ENCODE results near the gene EIF2S2.
"Not testable (repeated sequence)": the region's sequence is repeated elsewhere in the genome, so short reads cannot be mapped to it uniquely, and the experiment has no call there.

The EIF2S2 gene, protein sequence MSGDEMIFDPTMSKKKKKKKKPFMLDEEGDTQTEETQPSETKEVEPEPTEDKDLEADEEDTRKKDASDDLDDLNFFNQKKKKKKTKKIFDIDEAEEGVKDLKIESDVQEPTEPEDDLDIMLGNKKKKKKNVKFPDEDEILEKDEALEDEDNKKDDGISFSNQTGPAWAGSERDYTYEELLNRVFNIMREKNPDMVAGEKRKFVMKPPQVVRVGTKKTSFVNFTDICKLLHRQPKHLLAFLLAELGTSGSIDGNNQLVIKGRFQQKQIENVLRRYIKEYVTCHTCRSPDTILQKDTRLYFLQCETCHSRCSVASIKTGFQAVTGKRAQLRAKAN

DNA sequence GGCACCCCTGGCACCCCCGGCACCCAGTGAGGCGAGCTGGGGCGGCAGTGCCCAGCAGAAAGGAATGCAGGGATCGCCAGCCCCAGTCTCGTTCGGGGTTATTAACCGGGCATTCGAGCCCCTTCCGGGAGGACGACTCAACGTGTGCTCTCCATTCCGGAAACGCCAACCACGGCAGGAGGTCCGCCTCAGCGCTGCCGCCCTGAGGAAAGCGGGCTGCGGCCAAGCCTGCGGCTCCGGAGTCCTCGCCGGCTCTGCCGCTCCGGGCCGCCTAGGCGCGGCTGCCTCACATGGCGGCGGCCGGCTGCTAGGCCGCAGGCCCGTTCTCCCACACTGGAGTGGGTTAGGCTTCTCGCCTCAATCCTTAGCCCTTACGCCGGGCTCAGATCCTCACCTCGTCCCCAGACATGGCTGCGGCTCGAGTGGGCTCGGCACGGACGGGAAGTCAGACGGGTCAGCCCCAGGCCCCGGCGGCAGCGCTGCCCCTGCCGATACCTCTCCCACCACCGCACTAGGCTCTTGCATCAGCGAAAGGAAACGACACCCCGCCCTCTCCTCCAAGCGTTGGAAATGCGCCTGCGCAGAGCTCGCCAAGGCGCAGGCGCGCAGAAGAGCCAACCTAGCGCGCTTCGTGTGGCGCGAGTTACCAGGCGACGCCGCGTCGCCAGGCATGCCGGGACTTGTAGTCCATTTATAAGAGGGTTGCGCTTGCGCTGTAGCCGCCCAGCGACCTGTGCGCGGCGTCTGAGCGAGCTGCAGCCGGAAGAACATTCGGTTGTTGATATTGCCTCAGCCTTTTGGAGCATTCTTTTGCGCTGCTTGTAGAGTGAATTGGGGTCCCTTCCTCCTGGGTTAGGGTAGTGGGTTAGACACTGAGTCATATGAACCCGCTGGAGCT, at the start of gene EIF2S2:
EIF2S2 (minus strand) TSS at position 542 of the 898 bp plus-strand sequence; CDS start at position 409, 133 bp downstream.
- peak; percentile 95 for DNase-seq

DNA sequence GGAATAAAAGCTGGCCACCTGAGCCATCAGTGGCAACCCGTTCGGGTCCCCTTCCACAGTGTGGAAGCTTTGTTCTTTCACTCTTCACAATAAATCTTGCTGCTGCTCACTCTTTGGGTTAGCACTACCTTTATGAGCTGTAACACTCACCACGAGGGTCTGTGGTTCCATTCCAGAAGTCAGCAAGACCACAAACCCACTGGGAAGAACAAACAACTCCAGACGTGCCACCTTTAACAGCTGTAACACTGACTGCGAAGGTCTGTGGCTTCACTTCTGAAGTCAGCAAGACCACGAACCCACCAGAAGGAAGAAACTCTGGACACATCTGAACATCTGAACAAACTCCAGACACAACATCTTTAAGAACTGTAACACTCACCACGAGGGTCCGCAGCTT, 45.7 kb upstream of the EIF2S2 start:
- DNase-seq, result not testable (repeated sequence)

DNA sequence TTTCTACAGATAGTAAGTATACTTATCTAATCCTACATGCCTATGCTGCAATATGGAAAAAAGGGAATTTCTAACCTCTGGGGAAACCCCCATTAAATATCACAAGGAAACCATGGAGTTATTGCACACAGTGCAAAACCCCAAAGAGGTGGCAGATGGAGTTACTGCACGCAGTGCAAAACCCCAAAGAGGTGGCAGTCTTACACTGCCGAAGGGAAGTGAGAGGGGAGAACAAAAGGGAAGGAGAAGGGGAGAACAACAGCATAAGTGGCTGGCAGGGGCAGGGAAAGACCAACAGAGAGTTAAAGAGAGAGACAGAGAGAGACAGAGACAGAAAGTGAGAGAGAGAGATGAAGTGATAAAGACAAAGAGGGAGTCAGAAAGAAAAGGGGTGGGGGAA, 43.8 kb upstream of the EIF2S2 start:
- no peak for DNase-seq

DNA sequence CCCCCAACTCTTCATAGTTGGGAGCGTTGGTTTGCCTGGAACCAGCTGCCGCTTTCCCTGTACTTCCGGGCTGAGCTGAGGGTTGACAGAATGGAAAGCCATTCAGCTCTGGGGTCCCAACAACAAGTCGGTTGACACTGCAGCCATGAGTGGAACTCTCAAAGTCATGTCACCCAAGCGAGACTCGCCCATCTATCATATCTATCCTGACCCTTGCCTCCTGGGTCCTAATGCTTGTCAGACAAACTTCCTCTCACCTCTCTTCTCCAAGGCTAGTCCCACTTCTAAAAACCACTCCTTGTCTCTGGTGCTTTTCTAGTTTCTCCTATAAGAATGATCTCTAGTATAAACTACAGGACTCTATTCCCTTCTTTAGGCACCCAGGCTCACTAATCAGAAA, 41.1 kb upstream of the EIF2S2 start:
- not testable (repeated sequence) for DNase-seq

DNA sequence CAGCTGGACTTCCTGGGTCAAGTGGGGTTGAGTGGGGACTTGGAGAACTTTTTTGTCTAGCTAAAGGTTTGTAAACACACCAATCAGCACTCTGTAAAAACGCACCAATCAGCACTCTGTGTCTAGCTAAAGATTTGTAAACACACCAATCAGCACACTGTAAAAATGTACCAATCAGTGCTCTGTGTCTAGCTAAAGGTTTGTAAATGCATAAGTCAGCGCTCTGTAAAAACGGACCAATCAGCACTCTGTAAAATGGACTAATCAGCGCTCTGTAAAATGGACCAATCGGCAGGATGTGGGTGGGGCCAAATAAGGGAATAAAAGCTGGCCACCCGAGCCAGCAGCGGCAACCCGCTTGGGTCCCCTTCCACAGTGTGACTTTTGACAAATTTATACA, 40.0 kb upstream of the EIF2S2 start:
- DNase-seq, result not testable (repeated sequence)

DNA sequence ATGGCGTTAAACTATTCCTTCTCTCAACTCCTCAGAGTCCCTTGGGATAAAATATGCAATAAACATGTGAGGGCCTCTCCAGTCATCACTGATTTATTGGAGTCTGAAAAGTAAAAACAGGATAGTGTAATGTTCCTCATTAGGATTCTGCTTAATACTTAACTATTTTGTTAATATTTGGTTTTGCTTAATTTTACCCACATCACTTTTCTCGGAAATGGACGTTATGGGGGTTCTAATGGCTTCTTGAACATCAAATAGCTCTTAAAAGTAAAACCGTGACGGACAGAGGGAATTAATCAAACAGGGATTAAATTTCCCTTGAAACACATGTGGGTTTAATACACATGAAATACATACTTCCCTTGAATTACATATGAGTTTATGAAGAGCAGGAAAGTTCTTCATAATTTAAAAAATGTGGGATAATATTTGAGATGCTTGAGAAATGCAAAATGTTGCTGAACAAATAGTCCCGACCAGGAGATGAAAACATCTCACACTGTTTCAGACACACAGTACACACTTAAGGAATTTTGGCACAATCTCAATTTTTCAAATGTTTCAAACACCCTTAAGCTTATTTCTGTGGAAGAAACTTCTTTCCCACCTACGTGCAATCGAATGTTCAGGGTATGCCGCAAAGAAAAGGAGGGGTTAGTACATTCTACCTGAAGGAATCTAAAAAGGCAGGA, 38.4 kb upstream of the EIF2S2 start:
- DNase-seq, result no peak

DNA sequence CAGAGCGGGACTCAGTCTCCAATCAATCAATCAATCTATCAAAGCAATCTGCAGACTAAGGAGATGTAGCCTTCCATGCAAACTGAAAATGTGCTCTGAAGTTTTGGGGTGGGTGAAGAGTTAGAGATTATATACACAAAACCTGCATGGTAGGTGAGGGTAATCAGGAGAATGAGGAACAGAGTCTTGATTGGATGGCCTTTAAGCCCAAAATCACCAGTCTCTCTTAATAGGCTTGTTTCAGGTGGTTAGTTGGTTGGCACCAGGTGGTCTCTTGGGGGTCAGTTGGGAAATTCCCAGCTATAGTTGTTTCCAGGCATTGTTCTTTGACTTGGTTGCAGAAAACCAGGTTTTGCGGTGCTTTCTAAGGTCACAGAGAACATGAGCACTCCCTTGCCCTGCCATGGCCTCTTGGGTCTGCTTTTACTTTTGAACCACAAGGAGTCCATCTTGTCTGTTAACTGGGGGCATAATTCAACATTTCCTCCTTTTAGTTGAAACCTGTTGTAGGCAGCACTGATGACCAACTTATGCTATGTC, 33.3 kb upstream of the EIF2S2 start:
- no peak for DNase-seq

DNA sequence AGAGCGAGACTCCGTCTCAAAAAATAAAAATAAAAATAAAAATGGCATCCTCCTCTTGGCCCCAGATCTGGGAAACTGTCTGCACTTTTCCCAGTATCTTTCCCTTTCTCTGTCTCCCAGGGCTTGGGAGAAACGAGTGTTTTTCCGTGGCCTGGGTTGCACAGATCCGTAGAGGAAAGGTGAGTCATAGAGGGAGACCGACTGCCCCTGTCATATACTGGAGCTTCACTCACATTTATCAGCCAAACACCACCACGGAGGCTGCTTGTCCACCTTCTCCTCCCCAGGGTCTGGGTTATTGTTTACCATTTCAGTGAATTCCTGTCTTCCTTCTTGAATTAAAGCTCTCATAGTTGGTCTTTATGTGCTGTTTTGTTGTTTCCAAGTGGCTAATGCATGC, 31.9 kb upstream of the EIF2S2 start:
- no peak for DNase-seq

DNA sequence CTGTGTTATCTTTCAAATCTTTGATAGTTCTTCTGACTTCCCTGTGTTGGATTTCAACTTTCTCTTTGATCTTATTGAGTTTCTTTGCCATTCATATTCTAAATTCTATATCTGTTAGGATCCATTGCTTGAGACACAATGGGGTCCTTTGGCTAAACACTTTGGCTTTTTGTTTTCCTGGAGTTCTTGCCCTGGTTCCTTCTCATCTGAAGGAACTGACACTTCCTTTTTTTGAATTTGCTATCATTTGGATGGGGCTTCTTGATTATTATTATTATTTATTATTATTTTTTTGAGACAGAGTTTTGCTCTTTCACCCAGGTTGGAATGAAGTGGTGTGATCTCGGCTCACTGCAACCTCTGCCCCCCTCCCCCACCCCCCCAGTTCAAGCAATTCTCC, 30.1 kb upstream of the EIF2S2 start:
- no peak for DNase-seq

DNA sequence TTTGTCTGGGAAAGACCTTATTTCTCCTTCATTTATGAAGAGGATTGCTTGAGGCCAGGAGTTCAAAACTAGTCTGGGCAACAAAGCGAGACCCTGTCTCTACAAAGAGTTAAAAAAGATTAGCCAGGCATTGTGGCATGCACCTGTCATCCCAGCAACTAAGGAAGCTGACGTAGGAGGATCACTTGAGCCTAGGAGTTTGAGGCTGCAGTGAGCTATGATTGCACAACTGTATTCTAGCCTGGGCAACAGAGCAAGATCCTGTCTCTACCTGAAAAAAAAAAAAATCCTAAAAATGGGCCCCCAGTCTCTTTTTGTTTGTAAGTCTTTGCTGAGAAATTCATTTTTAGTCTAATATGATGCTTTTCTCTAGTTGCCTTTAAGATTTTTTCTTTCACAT, 29.2 kb upstream of the EIF2S2 start:
- no peak for DNase-seq

DNA sequence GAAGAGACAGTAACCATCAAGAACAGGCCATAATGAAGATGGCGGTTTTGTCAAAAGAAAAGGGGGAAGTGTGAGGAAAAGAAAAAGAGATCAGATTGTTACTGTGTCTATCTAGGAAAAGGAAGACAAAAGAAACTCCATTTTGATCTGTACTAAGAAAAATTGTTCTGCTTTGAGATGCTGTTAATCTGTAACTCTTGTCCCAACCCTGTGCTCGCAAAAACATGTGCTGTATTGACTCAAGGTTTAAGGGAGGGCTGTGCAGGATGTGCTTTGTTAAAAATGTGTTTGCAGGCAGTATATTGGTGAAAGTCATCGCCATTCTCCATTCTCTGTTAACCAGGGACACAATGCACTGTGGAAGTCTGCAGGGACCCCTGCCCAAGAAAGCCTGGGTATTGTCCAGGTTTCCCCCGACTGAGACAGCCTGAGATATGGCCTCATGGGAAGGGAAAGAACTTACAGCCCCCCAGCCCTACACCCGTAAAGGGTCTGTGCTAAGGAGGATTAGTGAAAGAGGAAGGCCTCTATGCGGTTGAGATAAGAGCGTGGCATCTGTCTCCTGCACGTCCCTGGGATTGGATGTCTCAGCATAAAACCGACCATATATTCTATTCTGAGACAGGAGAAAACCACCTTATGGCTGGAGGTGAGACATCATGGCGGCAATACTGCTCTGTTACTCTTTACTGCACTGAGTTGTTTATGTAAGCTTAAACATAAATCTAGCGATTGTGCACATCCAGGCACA, 23.7 kb upstream of the EIF2S2 start:
- DNase-seq, result not testable (repeated sequence)

DNA sequence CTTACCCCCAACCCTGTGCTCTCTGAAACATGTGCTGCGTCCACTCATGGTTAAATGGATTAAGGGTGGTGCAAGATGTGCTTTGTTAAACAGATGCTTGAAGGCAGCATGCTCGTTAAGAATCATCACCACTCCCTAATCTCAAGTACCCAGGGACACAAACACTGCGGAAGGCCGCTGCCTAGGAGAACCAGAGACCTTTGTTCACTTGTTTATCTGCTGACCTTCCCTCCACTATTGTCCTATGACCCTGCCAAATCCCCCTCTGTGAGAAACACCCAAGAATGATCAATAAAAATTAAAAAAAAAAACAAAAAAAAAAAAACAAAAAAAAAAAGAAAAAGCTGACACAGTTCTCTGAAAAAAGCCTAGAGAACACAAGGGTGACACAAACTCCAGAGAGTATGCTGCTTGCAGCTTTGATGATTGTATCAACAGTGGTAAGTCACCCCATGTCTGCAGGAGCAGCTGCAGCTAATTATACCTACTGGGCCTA, 21.4 kb upstream of the EIF2S2 start:
- not testable (repeated sequence) for DNase-seq

DNA sequence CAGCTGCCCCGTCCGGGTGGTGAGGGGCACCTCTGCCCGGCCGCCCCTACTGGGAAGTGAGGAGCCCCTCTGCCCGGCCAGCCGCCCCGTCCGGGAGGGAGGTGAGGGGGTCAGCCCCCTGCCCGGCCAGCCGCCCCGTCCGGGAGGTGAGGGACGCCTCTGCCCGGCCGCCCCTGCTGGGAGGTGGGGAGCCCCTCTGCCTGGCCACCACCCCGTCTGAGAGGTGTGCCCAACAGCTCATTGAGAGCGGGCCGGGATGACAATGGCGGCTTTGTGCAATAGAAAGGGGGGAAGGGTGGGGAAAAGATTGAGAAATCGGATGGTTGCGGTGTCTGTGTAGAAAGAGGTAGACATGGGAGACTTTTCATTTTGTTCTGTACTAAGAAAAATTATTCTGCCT, 20.9 kb upstream of the EIF2S2 start:
- DNase-seq, result not testable (repeated sequence)

DNA sequence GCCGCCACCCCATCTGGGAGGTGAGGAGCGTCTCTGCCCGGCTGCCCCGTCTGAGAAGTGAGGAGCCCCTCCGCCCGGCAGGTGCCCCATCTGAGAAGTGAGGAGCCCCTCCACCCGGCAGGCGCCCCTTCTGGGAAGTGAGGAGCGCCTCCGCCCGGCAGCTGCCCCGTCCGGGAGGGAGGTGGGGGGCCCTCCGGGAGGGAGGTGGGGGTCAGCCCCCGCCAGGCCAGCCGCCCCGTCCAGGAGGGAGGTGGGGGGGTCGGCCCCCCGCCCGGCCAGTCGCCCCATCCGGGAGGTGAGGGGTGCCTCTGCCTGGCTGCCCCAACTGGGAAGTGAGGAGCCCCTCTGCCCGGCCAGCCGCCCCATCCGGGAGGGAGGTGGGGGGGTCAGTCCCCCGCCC, 20.4 kb upstream of the EIF2S2 start:
- not testable (repeated sequence) for DNase-seq

DNA sequence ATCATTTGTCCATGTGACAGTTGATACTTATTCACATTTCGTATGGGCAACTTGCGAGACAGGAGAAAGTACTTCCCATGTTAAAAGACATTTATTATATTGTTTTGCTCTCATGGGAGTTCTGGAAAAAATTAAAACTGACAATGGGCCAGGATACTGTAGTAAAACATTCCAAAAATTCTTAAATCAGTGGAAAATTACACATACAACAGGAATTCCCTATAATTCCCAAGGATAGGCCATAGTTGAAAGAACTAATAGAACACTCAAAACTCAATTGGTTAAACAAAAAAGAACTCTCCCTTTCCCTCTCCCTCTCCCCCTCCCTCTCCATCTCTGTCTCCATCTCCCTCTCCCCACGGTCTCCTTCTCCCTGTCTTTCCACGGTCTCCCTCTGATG, 19.4 kb upstream of the EIF2S2 start:
- no peak for DNase-seq

DNA sequence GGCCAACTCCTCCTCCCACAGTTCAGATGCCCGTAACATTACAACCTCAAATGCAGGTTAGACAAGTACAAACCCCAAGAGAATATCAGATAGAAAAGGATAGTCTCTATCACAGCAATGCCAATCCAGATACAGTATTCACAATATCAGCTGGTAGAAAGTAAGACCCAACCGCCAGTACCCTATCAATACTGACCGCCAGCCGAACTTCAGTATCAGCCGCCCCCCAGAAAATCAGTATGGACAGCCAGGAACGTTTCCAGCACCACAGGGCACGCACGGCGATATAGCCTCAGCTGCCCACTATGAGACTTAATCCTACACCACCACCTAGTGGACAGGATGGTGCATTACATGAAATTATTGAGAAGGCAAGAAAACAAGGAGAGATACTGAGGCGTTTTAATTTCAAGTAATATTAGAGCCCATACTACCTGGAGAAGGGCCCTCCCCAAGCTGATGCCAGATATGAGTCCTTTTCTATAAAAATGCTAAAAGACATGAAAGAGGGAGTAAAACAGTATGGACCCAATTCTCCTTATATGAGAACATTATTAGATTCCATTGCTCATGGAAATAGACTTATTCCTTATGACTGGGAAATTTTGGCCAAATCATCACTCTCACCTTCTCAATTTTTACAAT, 17.6 kb upstream of the EIF2S2 start:
- DNase-seq, result peak; percentile 64

DNA sequence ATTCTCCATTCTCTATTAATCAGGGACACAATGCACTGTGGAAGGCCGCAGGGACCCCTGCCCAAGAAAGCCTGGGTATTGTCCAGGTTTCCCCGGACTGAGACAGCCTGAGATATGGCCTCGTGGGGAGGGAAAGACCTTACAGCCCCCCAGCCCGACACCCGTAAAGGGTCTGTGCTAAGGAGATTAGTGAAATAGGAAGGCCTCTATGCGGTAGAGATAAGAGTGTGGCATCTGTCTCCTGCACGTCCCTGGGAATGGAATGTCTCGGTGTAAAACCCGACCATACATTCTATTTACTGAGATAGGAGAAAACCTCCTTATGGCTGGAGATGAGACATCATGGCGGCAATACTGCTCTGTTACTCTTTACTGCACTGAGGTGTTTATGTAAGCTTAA, 15.7 kb upstream of the EIF2S2 start:
- no peak for DNase-seq

DNA sequence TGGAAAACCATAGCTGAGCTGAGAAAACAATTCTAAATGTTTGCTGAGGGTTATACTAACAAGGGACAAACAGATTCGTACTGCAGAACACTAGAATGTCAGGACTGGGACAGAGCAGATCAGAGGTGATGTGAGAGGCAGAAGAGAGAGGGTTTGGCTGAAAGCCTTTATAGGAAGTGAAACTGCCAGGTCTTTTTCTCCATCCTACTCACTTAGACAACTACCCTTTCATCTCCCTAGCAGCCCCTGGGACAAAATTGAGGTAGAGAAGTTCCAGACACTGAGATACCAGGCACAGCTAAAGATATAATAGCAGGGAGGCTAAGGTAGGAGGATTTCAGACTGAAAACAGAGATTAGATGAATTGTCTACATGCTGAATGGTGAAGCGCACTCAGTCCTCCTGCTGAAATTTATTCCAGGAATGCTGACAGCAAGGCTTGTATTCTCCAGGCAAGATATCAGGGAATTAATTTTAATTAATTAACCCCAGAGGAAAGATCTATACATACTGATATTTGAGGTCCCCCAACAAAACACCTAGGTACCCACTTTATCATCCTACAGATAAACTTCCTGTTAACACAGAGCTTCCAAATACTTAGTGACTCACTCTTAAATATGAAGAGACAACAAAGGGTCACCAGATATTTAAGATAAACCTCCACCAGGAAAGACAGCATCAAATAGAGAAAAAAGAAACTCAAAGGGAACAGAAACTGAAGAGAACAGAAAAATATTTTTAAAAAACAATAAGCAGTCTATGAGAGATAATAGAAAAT, 12.6 kb upstream of the EIF2S2 start:
- DNase-seq, result no peak

DNA sequence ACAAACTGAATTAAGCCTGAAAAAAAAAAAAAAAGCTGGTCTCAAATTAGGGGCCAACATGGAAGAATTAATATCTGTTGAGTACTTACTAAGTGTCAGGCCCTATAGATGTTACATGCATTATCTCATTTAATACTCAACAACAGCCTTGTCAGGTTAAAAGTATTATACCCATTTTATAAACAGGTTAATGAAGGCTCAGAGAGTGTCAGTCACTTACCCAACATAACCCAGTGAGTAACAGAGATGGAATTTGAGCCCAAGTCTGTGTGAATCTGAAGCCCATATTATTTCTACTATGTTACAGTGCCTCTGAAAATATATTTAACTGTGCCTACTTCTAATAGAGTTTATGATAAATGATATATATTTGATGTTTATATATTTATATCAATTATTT, 11.3 kb upstream of the EIF2S2 start:
- no peak for DNase-seq

DNA sequence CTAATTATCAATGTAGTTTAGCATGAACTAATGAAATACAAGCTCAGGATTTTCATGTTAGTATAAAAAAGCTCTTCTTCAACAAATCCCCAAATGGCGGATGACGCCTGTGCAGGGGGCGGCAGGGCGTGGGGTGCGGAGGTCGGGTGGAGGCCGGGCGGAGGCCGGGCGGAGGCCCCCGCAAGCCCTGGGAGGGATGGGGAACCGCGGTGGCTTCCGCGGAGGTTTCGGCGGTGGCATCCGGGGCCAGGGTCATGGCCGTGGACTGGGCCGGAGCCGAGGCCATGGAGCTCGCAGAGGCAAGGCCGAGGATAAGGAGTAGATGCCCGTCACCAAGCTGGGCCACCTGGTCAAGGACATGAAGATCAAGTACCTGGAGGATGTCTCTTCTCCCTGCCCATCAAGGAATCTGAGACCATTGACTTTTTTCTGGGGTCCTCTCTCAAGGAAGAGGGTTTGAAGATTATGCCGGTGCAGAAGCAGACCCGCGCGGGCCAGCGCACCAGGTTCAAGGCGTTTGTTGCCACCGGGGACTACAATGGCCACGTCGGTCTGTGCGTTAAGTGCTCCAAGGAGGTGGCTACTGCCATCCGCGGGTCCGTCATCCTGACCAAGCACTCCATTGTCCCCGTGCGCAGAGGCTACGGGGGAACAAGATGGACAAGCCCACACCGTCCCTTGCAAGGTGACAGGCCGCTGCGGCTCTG, 10.4 kb upstream of the EIF2S2 start:
- no peak for DNase-seq
